NCI-H2171 treated with DMSO at 0.1 percent for 48 hours (cell line): ENCODE results near the gene ARHGAP40.

Source experiments
- DNase-seq: peaks from one replicate; lab custom pipeline; 2025; lab: John Stamatoyannopoulos, UW

ARHGAP40 gene

GRCh38 chr20:38601216-38602184 is at the start of gene ARHGAP40:
Gene ARHGAP40, plus strand, starts transcription at chr20:38601809.
- DNase-seq: peak; percentile 35

DNA sequence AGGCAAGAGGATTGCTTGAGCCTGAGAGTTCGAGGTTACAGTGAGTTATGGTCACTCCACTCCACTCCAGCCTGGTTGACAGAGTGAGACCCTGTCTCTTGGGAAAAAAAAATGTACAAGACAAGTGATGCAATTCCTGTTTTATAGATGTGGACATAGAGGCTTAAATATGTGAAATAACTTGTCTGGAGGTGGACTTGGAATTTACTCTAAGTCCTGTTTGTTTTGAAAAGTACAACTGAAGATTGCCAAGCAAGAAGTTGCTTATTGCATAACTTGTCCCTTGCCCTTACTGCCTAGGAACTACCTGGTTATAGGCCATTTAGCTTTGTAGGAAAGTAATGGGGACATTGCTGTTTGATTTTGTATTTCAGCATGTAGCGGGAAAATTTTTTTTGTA is 46.6 kb upstream of the ARHGAP40 start:
- DNase-seq: no peak

- DNase-seq: no peak
Observed at GRCh38 chr20:38555395-38555794, 46.2 kb upstream of the ARHGAP40 start.

GRCh38 chr20:38557174-38557573 is 44.4 kb upstream of the ARHGAP40 start:
- DNase-seq: no peak

- no peak for DNase-seq
Observed at GRCh38 chr20:38558596-38559360, 42.8 kb upstream of the ARHGAP40 start.

- no peak for DNase-seq
Observed at GRCh38 chr20:38559764-38560163, 41.8 kb upstream of the ARHGAP40 start.

- no peak for DNase-seq
Observed at GRCh38 chr20:38563802-38564431, 37.7 kb upstream of the ARHGAP40 start.

- DNase-seq: no peak
Observed at GRCh38 chr20:38564680-38565079, 36.9 kb upstream of the ARHGAP40 start.

GRCh38 chr20:38566036-38566598 is 35.5 kb upstream of the ARHGAP40 start:
- DNase-seq: no peak

DNA sequence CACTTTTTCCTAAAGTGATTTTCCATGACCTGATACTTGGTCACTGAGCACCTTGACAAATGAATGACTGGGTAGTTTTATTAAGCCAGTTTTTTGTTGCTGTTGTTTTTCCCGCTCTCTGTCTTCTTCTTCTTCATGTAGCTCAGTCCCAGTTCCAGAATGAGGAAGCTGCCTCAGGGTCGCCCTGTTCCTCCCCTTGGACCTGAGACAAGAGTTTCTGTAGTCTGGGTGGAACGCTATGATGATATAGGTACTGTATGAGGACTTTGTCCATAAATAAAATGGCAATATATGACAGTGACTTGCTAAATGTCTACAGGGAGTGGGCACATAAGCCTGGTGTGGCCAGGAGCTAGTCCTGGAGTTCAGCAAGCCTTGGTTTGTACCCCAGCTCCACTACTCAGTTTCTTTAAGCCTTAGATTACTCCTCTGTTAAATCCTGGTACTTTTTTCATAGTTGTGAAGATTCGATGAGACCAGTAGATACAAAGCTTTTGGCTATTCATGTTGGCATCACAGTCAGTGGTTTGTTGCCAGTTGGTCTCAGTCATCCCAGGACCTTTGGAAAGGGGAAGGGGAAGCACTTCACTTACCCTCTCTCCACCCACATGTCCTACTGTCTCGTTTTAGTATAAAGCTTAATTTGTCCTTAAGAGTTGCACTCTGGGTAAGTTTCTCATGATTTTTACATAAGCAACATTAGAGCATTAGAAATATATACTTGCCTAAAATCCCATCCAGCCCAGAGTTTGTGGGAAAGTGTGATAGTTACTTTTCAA is 31.7 kb upstream of the ARHGAP40 start:
- no peak for DNase-seq

GRCh38 chr20:38573413-38573812 is 28.2 kb upstream of the ARHGAP40 start:
- DNase-seq: no peak

- no peak for DNase-seq
Observed at GRCh38 chr20:38579219-38579910, 22.2 kb upstream of the ARHGAP40 start.

DNA sequence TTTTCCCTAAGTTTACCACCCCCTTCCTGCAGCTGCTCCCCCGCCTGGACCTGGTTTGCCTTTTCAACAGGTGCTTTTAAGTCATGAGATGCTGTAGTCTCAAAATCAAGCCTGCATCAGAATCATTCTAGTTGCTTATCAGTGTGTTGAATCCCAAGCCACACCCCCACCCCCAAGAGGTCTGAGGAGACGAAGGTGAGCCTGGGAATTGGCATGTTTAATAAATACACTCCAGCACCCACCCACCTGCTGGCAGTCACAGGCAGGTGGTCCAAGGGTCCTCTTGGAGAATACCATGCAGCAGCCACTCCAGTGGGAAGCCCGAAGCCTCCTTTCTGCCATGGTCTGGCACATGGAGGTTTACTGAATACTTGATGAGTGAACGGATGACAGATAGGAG is 21.7 kb upstream of the ARHGAP40 start:
- no peak for DNase-seq

DNA sequence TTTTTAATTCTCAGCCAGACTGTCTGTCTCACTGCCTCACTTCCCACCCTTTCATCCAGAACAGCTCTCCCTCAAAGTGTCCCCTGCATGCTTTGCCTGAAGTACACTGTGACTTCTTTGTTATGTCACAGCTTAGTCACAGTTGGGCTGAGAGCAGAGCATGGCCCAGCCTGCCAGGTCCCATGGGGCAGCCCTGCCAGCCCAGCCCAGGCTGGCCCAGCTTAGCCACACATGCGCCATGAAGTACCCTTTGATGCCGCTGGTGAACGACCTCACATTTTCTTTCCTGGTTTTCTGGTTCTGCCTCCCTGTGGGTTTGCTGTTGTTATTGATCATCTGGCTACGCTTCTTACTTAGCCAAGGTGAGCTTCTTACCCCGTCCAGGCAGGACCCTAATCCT is 20.6 kb upstream of the ARHGAP40 start, which contains the start of gene ADIG:
Gene ADIG (plus strand): TSS at position 185 of the 400 bp plus-strand sequence. CDS start 54 bp downstream, at position 239.
- peak; percentile 45 for DNase-seq

DNA sequence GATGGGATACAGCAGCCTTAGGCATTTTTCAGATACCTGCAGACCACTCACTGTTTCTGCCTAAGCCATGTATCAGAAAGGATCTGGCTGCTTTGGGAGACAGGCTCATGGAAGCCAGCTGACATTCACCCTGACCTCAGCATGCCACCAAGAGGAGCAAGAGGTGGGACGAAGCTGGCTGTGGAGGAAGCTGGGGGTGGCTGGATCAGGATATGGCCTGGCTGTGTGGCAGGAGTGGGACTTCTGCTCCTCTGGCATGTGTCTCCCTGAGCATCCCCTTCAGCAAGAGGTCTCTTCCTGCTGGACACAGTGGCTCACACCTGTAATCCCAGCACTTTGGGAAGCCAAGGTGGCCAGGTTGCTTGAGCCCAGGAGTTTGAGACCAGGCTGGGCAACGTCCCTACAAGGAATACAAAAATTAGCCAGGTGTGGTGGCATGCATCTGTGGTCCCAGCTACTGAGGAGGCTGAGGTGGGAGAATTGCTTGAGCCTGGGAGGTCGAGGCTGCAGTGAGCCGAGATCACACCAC is 19.7 kb upstream of the ARHGAP40 start:
- DNase-seq: no peak

DNA sequence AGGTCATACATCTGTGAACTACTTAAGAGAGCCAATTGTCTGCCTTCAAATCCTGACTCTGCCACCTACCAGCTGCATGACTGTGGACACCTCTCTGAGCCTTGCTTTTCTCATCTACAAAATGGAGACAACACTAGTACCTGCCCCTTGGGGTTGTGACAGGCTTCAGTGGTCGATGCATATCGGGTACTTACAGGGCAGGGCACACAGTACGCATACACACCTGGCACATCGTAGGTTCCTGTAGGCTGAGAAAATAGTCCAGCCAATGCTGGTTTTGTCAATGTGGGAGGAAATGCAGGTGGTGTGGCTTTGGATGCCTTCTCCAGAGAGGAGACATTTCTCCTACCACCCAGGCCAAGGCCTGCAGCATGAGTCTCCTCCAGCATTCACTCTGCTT is 18.3 kb upstream of the ARHGAP40 start:
- DNase-seq: no peak

- no peak for DNase-seq
Observed at GRCh38 chr20:38584099-38584763, 17.4 kb upstream of the ARHGAP40 start.

GRCh38 chr20:38585404-38586180 is 16.0 kb upstream of the ARHGAP40 start:
- DNase-seq: no peak

DNA sequence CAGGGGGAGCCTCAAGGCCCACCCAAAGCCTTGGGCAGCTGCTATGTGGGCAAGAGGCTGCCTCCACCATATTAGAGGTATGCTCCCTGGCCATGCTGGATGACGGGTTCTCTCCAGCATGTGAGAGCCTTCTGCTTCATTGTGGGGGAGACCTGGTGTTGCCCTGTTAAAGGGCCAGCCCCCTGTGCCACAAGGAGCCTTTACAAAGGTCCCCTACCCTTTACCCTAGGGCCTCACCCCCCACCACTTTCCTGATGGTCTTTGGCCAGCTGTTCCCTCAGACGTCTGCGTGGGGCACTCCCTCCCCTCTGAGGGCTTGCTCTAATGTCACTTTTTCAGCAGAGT is 15.5 kb upstream of the ARHGAP40 start:
- no peak for DNase-seq
